Breast epithelium (tissue), 4 donors: ENCODE data around the gene RCC1. TPM values are rescaled to one million over a fixed set of nuclear protein-coding genes. Genes with fewer than 3 reads are reported as not detected.
A peak's percentile ranks its signal among the peaks of the same experiment; 100 is the strongest.
"Not testable (repeated sequence)": the region's sequence is repeated elsewhere in the genome, so short reads cannot be mapped to it uniquely, and the experiment has no call there.

Experiments
- DNase-seq, 2 donors: peaks; one replicate each; pipeline ENCODE4 v3.0.0-alpha.2; 2019; ENCODE audit warnings: low spot score in 2 of 2
- H3K27ac ChIP-seq, 2 donors: fragments of 200-600 bp; sonication (generic) in 1 of 2; one replicate each; pipeline ENCODE4 v1.5.1; 2016 to 2019; ENCODE audit warnings: mild to moderate bottlenecking in 1 of 2
- H3K27me3 ChIP-seq, 2 donors: fragments of 200-600 bp; sonication (generic) in 1 of 2; one replicate each; pipeline versions ENCODE4 v1.5.1 to v1.6.0; 2017 to 2019; ENCODE audit warnings: control low read depth in 1 of 2, mild to moderate bottlenecking in 1 of 2
- H3K36me3 ChIP-seq: fragments of 200-600 bp; one replicate; pipeline ENCODE4 v1.5.1; 2019
- H3K4me1 ChIP-seq, 2 donors: fragments of 200-600 bp; sonication (generic); one replicate each; pipeline ENCODE4 v1.5.1; 2016 to 2019; ENCODE audit warnings: control low read depth in 1 of 2
- H3K4me3 ChIP-seq, 3 donors: fragments of 200-600 bp; sonication (generic); 1 replicate in 2 of 3; 2 replicates in 1 of 3; pipeline ENCODE4 v1.5.1; 2016 to 2019; ENCODE audit warnings: mild to moderate bottlenecking in 3 of 3, moderate library complexity in 2 of 3
- H3K9me3 ChIP-seq, 2 donors: fragments of 200-600 bp; sonication (generic) in 1 of 2; one replicate each; pipeline ENCODE4 v1.5.1; 2016 to 2019; ENCODE audit warnings: control low read depth in 1 of 2
- POLR2A ChIP-seq: fragments of 450-650 bp; IDR thresholded peaks from one replicate; pipeline ENCODE4 v1.6.1; 2016; ENCODE audit warnings: antibody characterized with exemption, mild to moderate bottlenecking, moderate library complexity
- POLR2AphosphoS5 ChIP-seq, 3 donors: sonication (generic); formaldehyde crosslinking; IDR thresholded peaks; one replicate each; pipeline ENCODE4 v1.6.1; 2017; ENCODE audit warnings: antibody characterized with exemption in 3 of 3
- intact Hi-C: fragments of 100-400 bp; cut with DNase I; formaldehyde crosslinking; loops from one replicate; pipeline ENCODE4 v1.15.1; 2023; ENCODE audit warnings: low total_unique reads
- total RNA-seq, 3 donors: library from RNA; depleted of rRNA; stranded (reverse); fragments of >200 nt; gene quantifications; one replicate each; pipeline ENCODE4 v1.1.0, GENCODE V29; 2016
- TF ChIP-seq, protein P1 (sequence below), 3 donors: fragments of 450-650 bp; IDR thresholded peaks; one replicate each; pipeline ENCODE4 v1.5.1; 2016 to 2017; ENCODE audit warnings: antibody characterized with exemption in 3 of 3, mild to moderate bottlenecking in 3 of 3, moderate library complexity in 3 of 3

RCC1 gene
- total RNA-seq, 3 donors from 2014 or later = 15.7 to 44.9 (median 40.1) TPM

DNA sequence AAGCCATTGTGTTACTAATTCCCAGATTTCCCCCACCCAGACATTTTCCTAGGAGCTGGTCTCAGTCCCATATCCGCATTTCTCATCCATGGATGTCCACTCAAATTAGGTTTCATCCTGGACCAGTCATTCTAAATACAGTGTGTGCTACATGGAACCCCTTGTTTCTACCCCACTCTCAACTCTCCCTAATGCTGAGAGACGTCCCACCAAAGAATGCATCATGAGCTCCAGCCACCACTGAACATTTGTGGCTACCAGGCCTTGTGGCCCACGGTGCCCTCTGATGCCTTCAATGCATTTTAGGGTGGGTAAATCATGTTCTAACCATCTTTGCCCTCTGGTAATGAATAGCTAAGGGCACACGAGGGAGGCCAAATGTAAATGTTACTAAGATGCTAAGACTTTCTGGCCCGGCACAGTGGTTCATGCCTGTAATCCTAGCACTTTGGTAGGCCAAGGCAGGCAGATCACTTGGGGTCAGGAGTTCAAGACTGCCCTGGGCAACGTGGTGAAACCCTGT is 72.9 kb downstream of the RCC1 start:
- DNase-seq = no peak
- Histone ChIP-seq H3K27me3 (no peaks in the 10 kb centered on the region), H3K27ac (peak overlapping the region in 1 of 2 donors; percentile 36), H3K4me3 (no peak overlapping the region), H3K36me3 (no peaks in the 10 kb centered on the region), H3K4me1 (peaks cover 0 to 10% of the 10 kb centered on the region in 2 donors), H3K9me3 (no peaks in the 10 kb centered on the region)
- TF ChIP-seq, protein P1, sequence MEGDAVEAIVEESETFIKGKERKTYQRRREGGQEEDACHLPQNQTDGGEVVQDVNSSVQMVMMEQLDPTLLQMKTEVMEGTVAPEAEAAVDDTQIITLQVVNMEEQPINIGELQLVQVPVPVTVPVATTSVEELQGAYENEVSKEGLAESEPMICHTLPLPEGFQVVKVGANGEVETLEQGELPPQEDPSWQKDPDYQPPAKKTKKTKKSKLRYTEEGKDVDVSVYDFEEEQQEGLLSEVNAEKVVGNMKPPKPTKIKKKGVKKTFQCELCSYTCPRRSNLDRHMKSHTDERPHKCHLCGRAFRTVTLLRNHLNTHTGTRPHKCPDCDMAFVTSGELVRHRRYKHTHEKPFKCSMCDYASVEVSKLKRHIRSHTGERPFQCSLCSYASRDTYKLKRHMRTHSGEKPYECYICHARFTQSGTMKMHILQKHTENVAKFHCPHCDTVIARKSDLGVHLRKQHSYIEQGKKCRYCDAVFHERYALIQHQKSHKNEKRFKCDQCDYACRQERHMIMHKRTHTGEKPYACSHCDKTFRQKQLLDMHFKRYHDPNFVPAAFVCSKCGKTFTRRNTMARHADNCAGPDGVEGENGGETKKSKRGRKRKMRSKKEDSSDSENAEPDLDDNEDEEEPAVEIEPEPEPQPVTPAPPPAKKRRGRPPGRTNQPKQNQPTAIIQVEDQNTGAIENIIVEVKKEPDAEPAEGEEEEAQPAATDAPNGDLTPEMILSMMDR (IDR thresholded peaks at IDR 0.05) = no peak
- TF ChIP-seq POLR2A = no peak
- no peak for TF ChIP-seq POLR2AphosphoS5 (IDR thresholded peaks at IDR 0.05)
- intact Hi-C loops = no loop called here

DNA sequence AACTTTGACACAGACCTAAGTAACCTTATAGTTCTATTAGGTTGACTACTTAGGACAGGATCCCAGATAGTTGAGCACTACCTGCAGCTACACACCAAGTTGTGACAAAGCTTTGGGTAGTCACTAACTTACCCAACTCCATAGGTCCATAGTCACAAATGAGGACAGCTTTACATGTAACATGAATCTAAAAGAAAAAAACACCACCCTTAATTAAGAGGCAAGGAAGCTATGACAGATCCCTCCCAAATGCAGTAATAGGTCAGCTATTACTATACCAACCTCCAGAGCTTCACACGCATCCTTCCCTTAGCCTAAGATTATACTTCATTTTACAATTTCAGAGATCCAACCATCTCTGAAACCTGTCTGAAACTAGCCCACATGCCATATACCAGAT is 73.6 kb downstream of the RCC1 start:
- H3K4me1 ChIP-seq = peaks cover 0 to 10% of the 10 kb centered on the region in 2 donors
- no peaks in the 10 kb centered on the region for H3K36me3 ChIP-seq
- H3K4me3 ChIP-seq = peak overlapping the region in 1 of 3 donors; percentile 91
- H3K27me3 ChIP-seq = no peaks in the 10 kb centered on the region
- DNase-seq = no peak
- TF ChIP-seq POLR2A = no peak
- TF ChIP-seq POLR2AphosphoS5 (IDR thresholded peaks at IDR 0.05) = no peak
- TF ChIP-seq, protein P1 (IDR thresholded peaks at IDR 0.05) = no peak
- intact Hi-C loops = no loop called here
- H3K9me3 ChIP-seq = no peaks in the 10 kb centered on the region
- no peak overlapping the region for H3K27ac ChIP-seq

DNA sequence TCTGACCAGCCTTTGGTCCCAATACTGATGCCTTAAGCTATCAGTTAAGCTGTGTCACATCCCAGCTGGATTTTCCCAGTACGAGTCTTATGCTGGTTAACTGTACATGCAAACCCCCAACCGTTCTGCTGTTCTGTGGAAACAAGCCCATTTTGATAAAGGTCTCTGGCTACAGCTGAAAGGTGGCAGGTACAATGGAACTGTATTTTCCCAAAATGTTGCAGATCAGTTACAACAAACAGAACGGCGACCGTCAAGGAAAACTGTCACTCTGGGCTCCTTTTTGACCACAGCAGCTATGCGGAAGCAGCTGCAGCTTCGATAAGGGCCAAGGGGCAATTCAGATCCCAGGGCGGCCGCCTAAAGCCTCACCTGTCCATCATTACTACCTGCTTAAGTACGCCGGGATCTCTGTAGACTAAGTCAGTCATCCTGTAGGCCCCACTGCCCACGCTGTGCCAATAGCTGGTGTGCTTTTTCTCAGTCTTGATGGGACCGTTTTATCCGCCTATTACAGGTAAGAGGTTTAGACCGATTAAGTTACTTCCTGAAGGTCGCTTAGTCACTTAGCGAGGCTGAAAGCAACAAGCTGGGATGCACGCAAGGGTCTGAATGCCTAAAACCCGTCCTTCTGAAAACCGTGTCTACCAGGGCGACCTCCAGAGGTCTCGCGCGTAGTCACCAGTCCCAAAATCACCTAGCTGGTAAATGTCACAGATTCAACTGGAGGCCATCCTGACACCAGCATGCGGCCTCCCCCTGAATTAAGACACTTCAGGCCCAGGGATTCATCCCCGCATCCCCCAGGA is 75.1 kb downstream of the RCC1 start:
- no peak for DNase-seq
- Histone ChIP-seq H3K4me1 (peaks cover 0 to 10% of the 10 kb centered on the region in 2 donors), H3K27me3 (no peaks in the 10 kb centered on the region), H3K27ac (peak overlapping the region; percentile 86 to 89), H3K36me3 (no peaks in the 10 kb centered on the region), H3K4me3 (peak overlapping the region; percentile 77 to 92 (median 91)), H3K9me3 (no peaks in the 10 kb centered on the region)
- intact Hi-C loops = no loop called here
- peak in 1 of 3 donors; percentile 17 for TF ChIP-seq POLR2AphosphoS5 (IDR thresholded peaks at IDR 0.05)
- TF ChIP-seq, protein P1 (IDR thresholded peaks at IDR 0.05) = no peak
- TF ChIP-seq POLR2A = no peak

DNA sequence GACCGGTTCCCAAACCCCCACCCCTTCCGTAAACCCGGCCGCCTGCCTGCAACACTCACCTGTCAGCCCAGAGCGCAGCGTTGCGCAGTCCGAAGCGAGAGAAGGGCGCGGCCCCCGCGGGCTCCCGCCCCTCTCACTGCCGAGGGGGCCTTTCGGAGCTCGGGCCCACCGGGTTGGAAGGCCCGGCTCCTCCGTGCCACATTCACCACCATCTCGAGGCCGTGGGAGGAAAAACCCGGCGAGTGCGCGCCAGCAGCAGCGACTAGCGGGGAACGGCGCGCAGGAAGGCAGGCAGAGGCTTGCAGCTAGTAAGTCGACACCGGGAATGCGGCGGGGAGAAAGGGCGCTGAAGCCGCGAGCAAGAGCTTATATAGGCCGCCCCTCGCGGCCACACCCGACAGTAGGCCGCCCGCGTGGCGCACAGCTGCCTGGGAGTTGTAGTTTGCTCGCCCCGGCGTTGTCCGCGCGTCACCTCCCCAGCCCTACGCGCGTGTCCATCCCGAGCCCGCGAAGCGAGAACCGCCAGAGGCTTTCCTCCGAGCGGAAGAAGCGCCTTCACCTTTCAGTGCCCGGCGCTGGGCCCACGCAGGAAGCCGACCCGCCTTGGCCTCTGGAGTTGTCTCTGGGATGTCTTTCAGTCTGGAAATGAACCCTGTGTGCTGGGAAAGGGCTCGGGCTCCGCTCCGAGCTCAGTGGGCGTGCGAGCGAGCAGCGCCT is 75.8 kb downstream of the RCC1 start:
- TF ChIP-seq POLR2AphosphoS5 (IDR thresholded peaks at IDR 0.05) = peak; percentile 98 to 100 (median 99)
- TF ChIP-seq, protein P1 (IDR thresholded peaks at IDR 0.05) = peak in 2 of 3 donors; percentile 15 to 52
- TF ChIP-seq POLR2A = peak; percentile 87
- intact Hi-C loops = no loop called here

DNA sequence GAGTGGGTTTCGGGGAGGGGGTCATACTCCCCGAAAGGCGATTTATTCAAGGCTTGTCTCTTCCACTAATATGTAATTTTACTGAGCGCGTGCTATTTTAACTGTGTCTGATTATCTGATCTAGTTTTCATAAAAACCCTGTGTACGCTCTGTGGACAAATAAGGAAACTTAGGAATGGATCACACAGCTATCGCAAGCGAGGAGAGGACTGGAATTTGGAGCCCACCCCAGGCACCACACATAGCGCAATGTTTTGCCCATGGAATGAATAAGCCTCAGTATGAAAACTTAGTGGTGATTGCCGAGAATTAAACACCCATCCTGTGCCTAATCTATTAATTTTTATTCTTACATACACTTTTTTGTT is 76.4 kb downstream of the RCC1 start:
- Histone ChIP-seq H3K27me3 (no peaks in the 10 kb centered on the region), H3K9me3 (no peaks in the 10 kb centered on the region), H3K4me1 (peaks cover 0 to 10% of the 10 kb centered on the region in 2 donors), H3K36me3 (no peaks in the 10 kb centered on the region), H3K4me3 (peak overlapping the region; percentile 77 to 92 (median 91)), H3K27ac (peak overlapping the region; percentile 86 to 89)
- intact Hi-C loops = no loop called here
- TF ChIP-seq POLR2AphosphoS5 (IDR thresholded peaks at IDR 0.05) (no peak), POLR2A (no peak)
- TF ChIP-seq, protein P1 (IDR thresholded peaks at IDR 0.05) = no peak
- DNase-seq = no peak

More for the DNA sequence above, 75.8 kb downstream of the RCC1 start:
- H3K4me3 ChIP-seq = peak overlapping the region; percentile 77 to 92 (median 91)
- no peaks in the 10 kb centered on the region for H3K9me3 ChIP-seq
- H3K36me3 ChIP-seq = no peaks in the 10 kb centered on the region
- peak overlapping the region; percentile 86 to 89 for H3K27ac ChIP-seq
- DNase-seq = peak; percentile 95 to 97
- peaks cover 0 to 10% of the 10 kb centered on the region in 2 donors for H3K4me1 ChIP-seq
- H3K27me3 ChIP-seq = no peaks in the 10 kb centered on the region

DNA sequence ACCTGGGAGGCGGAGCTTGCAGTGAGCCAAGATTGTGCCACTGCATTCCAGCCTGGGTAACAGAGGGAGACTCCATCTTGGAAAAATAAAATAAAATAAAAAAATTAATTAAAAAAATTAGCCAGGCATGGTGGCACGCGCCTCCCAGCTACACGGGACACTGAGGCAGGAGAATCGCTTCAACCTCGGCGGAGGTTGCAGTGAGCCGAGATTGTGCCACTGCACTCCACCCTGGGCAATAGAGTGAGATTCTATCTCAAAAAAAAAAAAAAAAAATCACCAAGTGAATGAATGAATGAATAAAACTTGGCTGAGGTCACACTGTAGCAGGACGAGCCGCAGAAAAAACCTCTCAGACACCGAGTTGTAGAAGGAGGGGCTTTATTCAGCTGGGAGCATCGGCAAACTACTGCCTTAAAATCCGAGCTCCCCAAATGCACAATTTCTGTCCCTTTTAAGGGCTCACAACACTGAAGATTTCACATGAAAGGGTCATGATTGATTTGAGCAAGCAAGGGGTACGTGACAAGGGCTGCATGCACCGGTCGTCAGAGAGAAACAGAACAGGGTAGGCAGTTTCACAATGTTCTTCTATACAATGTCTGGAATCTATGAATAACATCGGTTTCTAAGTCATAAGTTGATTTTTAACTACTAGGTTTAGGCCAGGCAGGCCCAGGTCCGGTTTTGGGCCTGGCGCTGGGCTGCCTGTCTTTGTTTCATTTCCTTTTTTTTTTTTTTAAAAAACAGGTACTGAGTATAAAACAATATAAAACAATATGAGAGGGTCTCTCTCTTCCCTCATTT is 80.9 kb downstream of the RCC1 start:
- H3K27me3 ChIP-seq, H3K4me3 ChIP-seq, H3K36me3 ChIP-seq, DNase-seq, intact Hi-C loops, H3K9me3 ChIP-seq, H3K4me1 ChIP-seq, H3K27ac ChIP-seq: not testable (repeated sequence)
